ENCODE results near the gene STX18. TPM values are rescaled to one million over a fixed set of nuclear protein-coding genes. Genes with fewer than 3 reads are reported as not detected.

Gene STX18
- total RNA-seq, 1 experiment from 2014 or later = 18.5 TPM

DNA sequence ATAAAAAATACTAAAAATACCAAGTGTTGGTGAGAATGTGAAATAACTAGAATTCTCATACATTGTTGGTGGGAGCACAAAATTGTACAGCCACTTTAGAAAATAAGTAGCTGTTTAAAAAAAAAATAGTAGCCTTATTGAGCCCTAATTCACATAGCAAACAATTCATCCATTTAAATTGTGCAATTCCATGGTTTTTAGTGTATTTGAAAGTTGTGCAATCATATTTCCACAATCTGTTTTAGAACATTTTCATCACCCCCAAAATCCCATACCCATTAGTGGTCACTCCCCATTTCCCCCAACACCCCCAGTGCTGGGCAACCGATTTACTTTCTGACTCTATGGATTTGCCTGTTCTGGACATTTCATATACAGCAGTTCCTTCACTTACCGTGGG is 37.1 kb downstream of the STX18 start:
- intact Hi-C loops (cut with micrococcal nuclease) = no loop called here
- no TSS peak for BruUV-seq (replicated peaks)
- no peaks in the 10 kb centered on the region for H3K9me2 ChIP-seq (ENCODE audit: insufficient read depth)
- H3K4me1 ChIP-seq (ENCODE audit: control insufficient read depth in 1 of 2, insufficient read depth in 2 of 2, low read length in 2 of 2) = no peaks in the 10 kb centered on the region
- no peaks in the 10 kb centered on the region for H3K27me3 ChIP-seq (ENCODE audit: insufficient read depth, low read length)
- H3K4me3 ChIP-seq (replicated peaks in 1 of 2; ENCODE audit: low read depth in 1 of 2, low read length in 2 of 2) = no peak overlapping the region
- H3K36me3 ChIP-seq (ENCODE audit: control insufficient read depth in 1 of 2, insufficient read depth in 2 of 2, low read length in 2 of 2) = no peaks in the 10 kb centered on the region
- CTCF ChIA-PET = no interaction called here
- no peak overlapping the region for H2AFZ ChIP-seq (ENCODE audit: low read depth, low read length, poor library complexity, severe bottlenecking)
- H4K20me1 ChIP-seq (ENCODE audit: insufficient read depth) = peaks cover 6% of the 10 kb centered on the region; the same call in 1 of the 2 replicates
- ATAC-seq = no peak
- TF ChIP-seq CBX3 (IDR thresholded peaks at IDR 0.05; ENCODE audit: low read depth) = no peak
- no peak for TF ChIP-seq YY1 (IDR thresholded peaks at IDR 0.05; ENCODE audit: extremely low read depth, insufficient replicate concordance, low read depth, low read length)
- no peak for TF ChIP-seq CEBPB (IDR thresholded peaks at IDR 0.05; ENCODE audit: low read depth)
- H3K79me2 ChIP-seq (ENCODE audit: insufficient read depth, low read length) = peaks cover 35% of the 10 kb centered on the region
- no peaks in the 10 kb centered on the region for H3K9me3 ChIP-seq (ENCODE audit: control insufficient read depth in 1 of 2, insufficient read depth in 1 of 2, low read depth in 1 of 2, low read length in 2 of 2)
- no peak overlapping the region for H3K27ac ChIP-seq (ENCODE audit: low read depth, low read length)
- POLR2A ChIA-PET = no interaction called here
- RAD21 ChIA-PET (ENCODE audit: low non-redundant PET in 1 of 2, low total read pairs in 2 of 2, uncharacterized antibody in 2 of 2, unreplicated experiment in 2 of 2) = no interaction called here
- no peak overlapping the region for H3K4me2 ChIP-seq (ENCODE audit: low read length)
- DNase-seq (ENCODE audit: low read depth, low spot score) = no peak
- no peak overlapping the region for H3K9ac ChIP-seq (ENCODE audit: low read length)

DNA sequence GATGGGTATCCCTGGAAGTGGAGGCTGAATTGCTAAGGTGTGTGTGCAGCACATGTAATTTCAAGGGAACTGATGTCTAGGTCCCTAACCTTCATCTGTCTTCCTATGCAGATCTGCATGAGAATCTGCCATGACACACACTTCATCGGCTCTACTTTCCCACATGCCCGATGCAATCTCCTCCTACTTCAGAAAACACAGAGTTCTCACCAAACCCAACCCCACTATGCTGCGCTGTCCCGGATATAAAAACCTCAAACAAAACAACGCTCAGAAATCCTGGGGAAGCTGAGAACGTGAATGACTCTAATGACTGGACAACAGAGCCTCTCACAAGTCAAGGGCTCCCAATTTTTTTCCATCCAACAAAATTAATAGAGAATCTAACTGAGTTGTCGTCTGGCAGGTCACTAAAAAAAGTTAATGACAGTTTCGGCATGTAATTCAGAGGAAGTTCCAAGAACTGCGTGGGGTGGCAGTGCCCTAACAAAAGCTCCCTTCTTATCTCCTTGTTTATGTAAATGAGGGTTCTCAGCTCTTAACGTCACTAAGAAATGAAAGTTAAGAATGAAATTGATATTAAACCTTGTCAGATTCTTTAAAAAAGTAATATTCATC is 39.0 kb downstream of the STX18 start:
- no TSS peak for BruUV-seq (replicated peaks)
- H3K4me1 ChIP-seq (ENCODE audit: control insufficient read depth in 1 of 2, insufficient read depth in 2 of 2, low read length in 2 of 2) = no peaks in the 10 kb centered on the region
- H2AFZ ChIP-seq (ENCODE audit: low read depth, low read length, poor library complexity, severe bottlenecking) = no peak overlapping the region
- H3K27me3 ChIP-seq (ENCODE audit: insufficient read depth, low read length) = no peaks in the 10 kb centered on the region
- DNase-seq (ENCODE audit: low read depth, low spot score) (no peak), ATAC-seq (no peak)
- TF ChIP-seq, protein P1, sequence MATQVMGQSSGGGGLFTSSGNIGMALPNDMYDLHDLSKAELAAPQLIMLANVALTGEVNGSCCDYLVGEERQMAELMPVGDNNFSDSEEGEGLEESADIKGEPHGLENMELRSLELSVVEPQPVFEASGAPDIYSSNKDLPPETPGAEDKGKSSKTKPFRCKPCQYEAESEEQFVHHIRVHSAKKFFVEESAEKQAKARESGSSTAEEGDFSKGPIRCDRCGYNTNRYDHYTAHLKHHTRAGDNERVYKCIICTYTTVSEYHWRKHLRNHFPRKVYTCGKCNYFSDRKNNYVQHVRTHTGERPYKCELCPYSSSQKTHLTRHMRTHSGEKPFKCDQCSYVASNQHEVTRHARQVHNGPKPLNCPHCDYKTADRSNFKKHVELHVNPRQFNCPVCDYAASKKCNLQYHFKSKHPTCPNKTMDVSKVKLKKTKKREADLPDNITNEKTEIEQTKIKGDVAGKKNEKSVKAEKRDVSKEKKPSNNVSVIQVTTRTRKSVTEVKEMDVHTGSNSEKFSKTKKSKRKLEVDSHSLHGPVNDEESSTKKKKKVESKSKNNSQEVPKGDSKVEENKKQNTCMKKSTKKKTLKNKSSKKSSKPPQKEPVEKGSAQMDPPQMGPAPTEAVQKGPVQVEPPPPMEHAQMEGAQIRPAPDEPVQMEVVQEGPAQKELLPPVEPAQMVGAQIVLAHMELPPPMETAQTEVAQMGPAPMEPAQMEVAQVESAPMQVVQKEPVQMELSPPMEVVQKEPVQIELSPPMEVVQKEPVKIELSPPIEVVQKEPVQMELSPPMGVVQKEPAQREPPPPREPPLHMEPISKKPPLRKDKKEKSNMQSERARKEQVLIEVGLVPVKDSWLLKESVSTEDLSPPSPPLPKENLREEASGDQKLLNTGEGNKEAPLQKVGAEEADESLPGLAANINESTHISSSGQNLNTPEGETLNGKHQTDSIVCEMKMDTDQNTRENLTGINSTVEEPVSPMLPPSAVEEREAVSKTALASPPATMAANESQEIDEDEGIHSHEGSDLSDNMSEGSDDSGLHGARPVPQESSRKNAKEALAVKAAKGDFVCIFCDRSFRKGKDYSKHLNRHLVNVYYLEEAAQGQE (IDR thresholded peaks at IDR 0.05; ENCODE audit: low read depth) = no peak
- TF ChIP-seq ZNF274 (IDR thresholded peaks at IDR 0.05; ENCODE audit: low read depth, low read length) (no peak), POLR2A (IDR thresholded peaks at IDR 0.05; ENCODE audit: borderline replicate concordance, extremely low read depth, insufficient read depth, insufficient read length) (no peak), RAD21 (IDR thresholded peaks at IDR 0.05; ENCODE audit: low read depth) (no peak), EZH2phosphoT487 (IDR thresholded peaks at IDR 0.05; ENCODE audit: borderline replicate concordance) (no peak), FOSL1 (IDR thresholded peaks at IDR 0.05; ENCODE audit: low read depth) (no peak), YY1 (IDR thresholded peaks at IDR 0.05; ENCODE audit: extremely low read depth, insufficient replicate concordance, low read depth, low read length) (no peak), EGR1 (IDR thresholded peaks at IDR 0.05; ENCODE audit: low read depth) (no peak), ZFX (IDR thresholded peaks at IDR 0.05) (no peak), ELF1 (IDR thresholded peaks at IDR 0.05; ENCODE audit: borderline replicate concordance, low read depth) (no peak), POLR2AphosphoS5 (IDR thresholded peaks at IDR 0.05; ENCODE audit: low read depth, low read length) (no peak)
- H3K79me2 ChIP-seq (ENCODE audit: insufficient read depth, low read length) = peaks cover 43% of the 10 kb centered on the region
- no peaks in the 10 kb centered on the region for H3K9me3 ChIP-seq (ENCODE audit: control insufficient read depth in 1 of 2, insufficient read depth in 1 of 2, low read depth in 1 of 2, low read length in 2 of 2)
- H3K4me3 ChIP-seq (replicated peaks in 1 of 2; ENCODE audit: low read depth in 1 of 2, low read length in 2 of 2) = no peak overlapping the region
- H3K4me2 ChIP-seq (ENCODE audit: low read length) = no peak overlapping the region
- RAD21 ChIA-PET (ENCODE audit: low non-redundant PET in 1 of 2, low total read pairs in 2 of 2, uncharacterized antibody in 2 of 2, unreplicated experiment in 2 of 2) = no interaction called here
- H3K9me2 ChIP-seq (ENCODE audit: insufficient read depth) = no peaks in the 10 kb centered on the region
- no peak overlapping the region for H3K27ac ChIP-seq (ENCODE audit: low read depth, low read length)
- no peaks in the 10 kb centered on the region for H3K36me3 ChIP-seq (ENCODE audit: control insufficient read depth in 1 of 2, insufficient read depth in 2 of 2, low read length in 2 of 2)
- H4K20me1 ChIP-seq (ENCODE audit: insufficient read depth) = peaks cover 6% of the 10 kb centered on the region
- intact Hi-C loops (cut with micrococcal nuclease) = no loop called here
- CTCF ChIA-PET = interaction anchor here (0.6 kb wide), 1 partner anchor 9 kb away, joined by 3 read pairs; no protein-coding TSS in a partner anchor
- H3K9ac ChIP-seq (ENCODE audit: low read length) = no peak overlapping the region
- POLR2A ChIA-PET = interaction anchor here (1.1 kb wide), 1 partner anchor 20 kb away, joined by 3 read pairs; no protein-coding TSS in a partner anchor
